Measurements from ENCODE around the gene SMIM20.

GRCh38 chr4:25970226-25970675 lies 56.2 kb downstream of the SMIM20 start:
- TF ChIP-seq CTCF (IDR thresholded peaks at IDR 0.05; ENCODE audit: low read depth, low read length), result no peak
- TF ChIP-seq EZH2phosphoT487 (IDR thresholded peaks at IDR 0.05; ENCODE audit: low read depth), result no peak
